WTC11 (cell line): ENCODE results near the gene FKBP5. TPM values are rescaled to one million over a fixed set of nuclear protein-coding genes. Genes with fewer than 3 reads are reported as not detected.

Source experiments
- ATAC-seq: fragments of 200-7000 bp; cut with Tn5 transposase; 2 replicates; pipeline ENCODE4 v1.10.0; 2021; ENCODE audit warnings: mild to moderate bottlenecking, moderate library complexity
- CTCF ChIA-PET: fragments of 300-600 bp; sonication (Branson Sonifier 250); formaldehyde crosslinking; loops from one replicate; lab custom pipeline; 2021; ENCODE audit warnings: antibody characterized with exemption; lab: Charles Lee
- POLR2A ChIA-PET: fragments of 350-600 bp; sonication (Branson Sonifier 250); formaldehyde crosslinking; loops from one replicate; lab custom pipeline; 2021; ENCODE audit warnings: antibody characterized with exemption; lab: Charles Lee
- DNase-seq: peaks from one replicate; pipeline ENCODE4 v3.0.0; 2021; ENCODE audit warnings: low spot score
- H3K27ac Mint-ChIP-seq: 2 replicates; pipeline ENCODE4 v1.8.0; 2021; ENCODE audit warnings: mixed read lengths
- H3K27me3 Mint-ChIP-seq: 2 replicates; pipeline ENCODE4 v1.8.0; 2021; ENCODE audit warnings: low read depth, mild to moderate bottlenecking, moderate library complexity, mixed read lengths
- H3K36me3 Mint-ChIP-seq: 2 replicates; pipeline ENCODE4 v1.8.0; 2021; ENCODE audit warnings: mixed read lengths
- H3K4me1 Mint-ChIP-seq: 2 replicates; pipeline ENCODE4 v1.8.0; 2022; ENCODE audit warnings: mixed read lengths
- H3K4me3 Mint-ChIP-seq: 2 replicates; pipeline ENCODE4 v1.8.0; 2021; ENCODE audit warnings: mild to moderate bottlenecking, moderate library complexity, mixed read lengths
- H3K9me3 Mint-ChIP-seq: 2 replicates; pipeline ENCODE4 v1.8.0; 2021; ENCODE audit warnings: mixed read lengths
- ETV6 ChIP-seq: sonication (generic); formaldehyde crosslinking; IDR thresholded peaks from 2 replicates; pipeline ENCODE4 v1.8.1; 2022; ENCODE audit warnings: mild to moderate bottlenecking, missing genetic modification reagents
- FOXJ3 ChIP-seq: sonication (generic); formaldehyde crosslinking; IDR thresholded peaks from 2 replicates; pipeline ENCODE4 v1.9.0; 2021; ENCODE audit warnings: missing genetic modification reagents, mild to moderate bottlenecking, borderline replicate concordance
- GRHL2 ChIP-seq: fragments of 250-450 bp; sonication (Bioruptor Pico); IDR thresholded peaks from 2 replicates; pipeline ENCODE4 v1.8.0; 2022; ENCODE audit warnings: mild to moderate bottlenecking, moderate library complexity; ENCODE audit not compliant: insufficient replicate concordance, severe bottlenecking
- KAT7 ChIP-seq: sonication (generic); formaldehyde crosslinking; IDR thresholded peaks from 2 replicates; pipeline ENCODE4 v1.8.1; 2023; ENCODE audit warnings: missing genetic modification reagents, mild to moderate bottlenecking, borderline replicate concordance
- NFATC4 ChIP-seq: fragments of 250-450 bp; sonication (Bioruptor Pico); IDR thresholded peaks from 2 replicates; pipeline ENCODE4 v1.9.0; 2021; ENCODE audit warnings: mild to moderate bottlenecking
- NFE2L1 ChIP-seq: sonication (generic); formaldehyde crosslinking; IDR thresholded peaks from 2 replicates; pipeline ENCODE4 v1.8.1; 2023; ENCODE audit warnings: missing genetic modification reagents
- NR3C1 ChIP-seq: sonication (generic); formaldehyde crosslinking; conservative IDR thresholded peaks from 2 replicates; pipeline ENCODE4 v1.8.1; 2023; ENCODE audit warnings: low read depth, mild to moderate bottlenecking, missing genetic modification reagents
- OVOL2 ChIP-seq: fragments of 250-450 bp; sonication (Bioruptor Pico); IDR thresholded peaks from 2 replicates; pipeline ENCODE4 v1.9.0; 2021; ENCODE audit warnings: mild to moderate bottlenecking, borderline replicate concordance
- TEAD1 ChIP-seq: sonication (generic); formaldehyde crosslinking; IDR thresholded peaks from 2 replicates; pipeline ENCODE4 v1.8.0; 2022; ENCODE audit warnings: mild to moderate bottlenecking, missing genetic modification reagents
- TEAD4 ChIP-seq: sonication (generic); formaldehyde crosslinking; IDR thresholded peaks from 2 replicates; pipeline ENCODE4 v1.8.0; 2022; ENCODE audit warnings: mild to moderate bottlenecking, missing genetic modification reagents
- ZNF138 ChIP-seq: sonication (generic); formaldehyde crosslinking; conservative IDR thresholded peaks from 2 replicates; pipeline ENCODE4 v1.8.1; 2022; ENCODE audit warnings: mild to moderate bottlenecking, moderate library complexity, missing genetic modification reagents
- ZNF232 ChIP-seq: sonication (generic); formaldehyde crosslinking; IDR thresholded peaks from 2 replicates; pipeline ENCODE4 v1.8.0; 2022; ENCODE audit warnings: mild to moderate bottlenecking, missing genetic modification reagents
- ZNF671 ChIP-seq: fragments of 250-450 bp; sonication (Bioruptor Pico); IDR thresholded peaks from 2 replicates; pipeline ENCODE4 v1.8.0; 2021; ENCODE audit warnings: mild to moderate bottlenecking
- total RNA-seq: library from RNA; stranded (reverse); gene quantifications from 3 replicates; pipeline ENCODE4 v1.2.3, GENCODE V29; 2021
- TF ChIP-seq, protein P1 (sequence below): sonication (generic); formaldehyde crosslinking; IDR thresholded peaks from 2 replicates; pipeline ENCODE4 v1.8.1; 2023; ENCODE audit warnings: mild to moderate bottlenecking, missing genetic modification reagents
- TF ChIP-seq, protein P2 (sequence below): sonication (generic); formaldehyde crosslinking; IDR thresholded peaks from 2 replicates; pipeline ENCODE4 v1.8.1; 2023; ENCODE audit warnings: mild to moderate bottlenecking, missing genetic modification reagents
- TF ChIP-seq, protein P3 (sequence below): sonication (generic); formaldehyde crosslinking; IDR thresholded peaks from 2 replicates; pipeline ENCODE4 v1.8.0; 2022; ENCODE audit warnings: missing genetic modification reagents
- TF ChIP-seq, protein P4 (sequence below): sonication (generic); formaldehyde crosslinking; IDR thresholded peaks from 2 replicates; pipeline ENCODE4 v1.8.0; 2022; ENCODE audit warnings: mild to moderate bottlenecking, missing genetic modification reagents
- TF ChIP-seq, protein P5 (sequence below): fragments of 250-450 bp; sonication (Bioruptor Pico); IDR thresholded peaks from 2 replicates; pipeline ENCODE4 v1.9.0; 2021; ENCODE audit warnings: mild to moderate bottlenecking, borderline replicate concordance
- TF ChIP-seq, protein P6 (sequence below): sonication (generic); formaldehyde crosslinking; conservative IDR thresholded peaks from 2 replicates; pipeline ENCODE4 v1.8.1; 2022; ENCODE audit warnings: mild to moderate bottlenecking, missing genetic modification reagents
- TF ChIP-seq, protein P7 (sequence below): sonication (generic); formaldehyde crosslinking; IDR thresholded peaks from 2 replicates; pipeline ENCODE4 v1.8.1; 2022; ENCODE audit warnings: mild to moderate bottlenecking, moderate library complexity, missing genetic modification reagents

FKBP5 gene
- total RNA-seq, 1 experiment from 2014 or later, result 27.2 TPM

DNA sequence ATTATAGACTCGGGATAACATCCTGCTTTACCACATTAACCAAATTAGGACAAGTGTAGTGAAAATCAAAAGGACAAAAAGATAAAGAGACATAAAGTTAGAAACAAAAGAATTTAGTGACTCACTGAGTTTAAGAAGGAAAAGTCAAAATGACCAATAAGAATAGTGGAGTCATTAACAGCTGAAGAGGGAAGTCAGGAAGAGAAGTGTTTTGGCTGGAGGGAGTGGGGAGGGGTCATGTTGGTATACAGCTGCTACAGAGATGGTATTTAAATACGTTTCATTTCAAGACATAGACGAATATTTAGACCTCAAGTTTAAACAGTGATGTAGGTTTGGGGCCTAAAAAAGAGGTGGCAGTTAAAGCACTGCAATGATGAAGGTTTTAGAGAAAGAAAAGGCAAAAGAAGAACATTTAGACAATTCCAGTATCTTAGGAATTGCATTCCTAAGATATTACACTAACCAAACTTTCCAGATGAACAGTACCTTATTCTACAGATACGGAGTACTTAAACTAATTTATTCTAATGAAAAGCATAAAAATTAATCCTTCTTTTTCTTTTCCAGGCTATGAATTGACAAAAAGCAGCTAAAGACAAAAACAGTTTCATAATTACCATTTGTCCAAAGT, 10.6 kb downstream of the FKBP5 start:
- ChIA-PET CTCF (interaction anchor here (3.0 kb wide), 1 partner anchor 59 kb away, joined by 9 read pairs; the partner anchor contains the start of gene ARMC12), POLR2A (no interaction called here)
- Mint-ChIP-seq H3K4me1 (peaks cover 25% of the 10 kb centered on the region), H3K9me3 (peaks cover 4% of the 10 kb centered on the region; the same call in 1 of the 2 replicates), H3K27ac (peak overlapping the region; percentile 71), H3K36me3 (peaks cover 8% of the 10 kb centered on the region), H3K27me3 (no peaks in the 10 kb centered on the region; the same call in 1 of the 2 replicates), H3K4me3 (no peak overlapping the region)
- TF ChIP-seq NR3C1 (CRISPR knock-in tag) (no peak), NFE2L1 (CRISPR knock-in tag) (no peak), NFATC4 (no peak), TEAD1 (CRISPR knock-in tag) (no peak), OVOL2 (CRISPR knock-in tag) (no peak), ZNF138 (no peak), KAT7 (CRISPR knock-in tag) (no peak), FOXJ3 (no peak)
- TF ChIP-seq, protein P1, sequence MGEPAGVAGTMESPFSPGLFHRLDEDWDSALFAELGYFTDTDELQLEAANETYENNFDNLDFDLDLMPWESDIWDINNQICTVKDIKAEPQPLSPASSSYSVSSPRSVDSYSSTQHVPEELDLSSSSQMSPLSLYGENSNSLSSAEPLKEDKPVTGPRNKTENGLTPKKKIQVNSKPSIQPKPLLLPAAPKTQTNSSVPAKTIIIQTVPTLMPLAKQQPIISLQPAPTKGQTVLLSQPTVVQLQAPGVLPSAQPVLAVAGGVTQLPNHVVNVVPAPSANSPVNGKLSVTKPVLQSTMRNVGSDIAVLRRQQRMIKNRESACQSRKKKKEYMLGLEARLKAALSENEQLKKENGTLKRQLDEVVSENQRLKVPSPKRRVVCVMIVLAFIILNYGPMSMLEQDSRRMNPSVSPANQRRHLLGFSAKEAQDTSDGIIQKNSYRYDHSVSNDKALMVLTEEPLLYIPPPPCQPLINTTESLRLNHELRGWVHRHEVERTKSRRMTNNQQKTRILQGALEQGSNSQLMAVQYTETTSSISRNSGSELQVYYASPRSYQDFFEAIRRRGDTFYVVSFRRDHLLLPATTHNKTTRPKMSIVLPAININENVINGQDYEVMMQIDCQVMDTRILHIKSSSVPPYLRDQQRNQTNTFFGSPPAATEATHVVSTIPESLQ (CRISPR knock-in tag), result no peak
- TF ChIP-seq, protein P2, sequence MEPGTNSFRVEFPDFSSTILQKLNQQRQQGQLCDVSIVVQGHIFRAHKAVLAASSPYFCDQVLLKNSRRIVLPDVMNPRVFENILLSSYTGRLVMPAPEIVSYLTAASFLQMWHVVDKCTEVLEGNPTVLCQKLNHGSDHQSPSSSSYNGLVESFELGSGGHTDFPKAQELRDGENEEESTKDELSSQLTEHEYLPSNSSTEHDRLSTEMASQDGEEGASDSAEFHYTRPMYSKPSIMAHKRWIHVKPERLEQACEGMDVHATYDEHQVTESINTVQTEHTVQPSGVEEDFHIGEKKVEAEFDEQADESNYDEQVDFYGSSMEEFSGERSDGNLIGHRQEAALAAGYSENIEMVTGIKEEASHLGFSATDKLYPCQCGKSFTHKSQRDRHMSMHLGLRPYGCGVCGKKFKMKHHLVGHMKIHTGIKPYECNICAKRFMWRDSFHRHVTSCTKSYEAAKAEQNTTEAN (CRISPR knock-in tag), result no peak
- DNase-seq, result no peak
- ATAC-seq, result no peak

DNA sequence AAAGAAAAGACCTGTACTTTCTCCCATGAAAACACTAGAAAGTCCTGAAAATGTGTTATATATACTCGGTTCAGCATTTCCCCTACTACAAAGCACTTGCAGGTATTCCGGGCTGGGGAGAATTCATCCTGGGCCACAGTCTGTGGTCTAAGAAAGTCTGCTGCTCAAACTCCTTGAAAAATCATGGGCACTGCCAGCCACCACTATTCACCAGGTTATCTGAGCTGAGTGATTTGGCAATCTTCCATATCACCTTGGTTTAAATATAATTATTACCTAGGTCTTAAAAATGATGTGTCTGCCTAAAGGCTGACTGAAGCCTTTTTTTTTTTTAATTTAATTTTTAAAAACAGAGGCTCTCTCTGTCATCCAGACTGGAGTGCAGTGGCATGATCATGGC, 11.3 kb downstream of the FKBP5 start:
- Mint-ChIP-seq H3K27me3 (no peaks in the 10 kb centered on the region), H3K36me3 (peaks cover 8% of the 10 kb centered on the region), H3K27ac (no peak overlapping the region), H3K9me3 (peaks cover 4% of the 10 kb centered on the region; the same call in 1 of the 2 replicates), H3K4me3 (no peak overlapping the region), H3K4me1 (peaks cover 25% of the 10 kb centered on the region)
- DNase-seq (no peak), ATAC-seq (no peak)
- POLR2A ChIA-PET, result no interaction called here
- TF ChIP-seq, protein P3, sequence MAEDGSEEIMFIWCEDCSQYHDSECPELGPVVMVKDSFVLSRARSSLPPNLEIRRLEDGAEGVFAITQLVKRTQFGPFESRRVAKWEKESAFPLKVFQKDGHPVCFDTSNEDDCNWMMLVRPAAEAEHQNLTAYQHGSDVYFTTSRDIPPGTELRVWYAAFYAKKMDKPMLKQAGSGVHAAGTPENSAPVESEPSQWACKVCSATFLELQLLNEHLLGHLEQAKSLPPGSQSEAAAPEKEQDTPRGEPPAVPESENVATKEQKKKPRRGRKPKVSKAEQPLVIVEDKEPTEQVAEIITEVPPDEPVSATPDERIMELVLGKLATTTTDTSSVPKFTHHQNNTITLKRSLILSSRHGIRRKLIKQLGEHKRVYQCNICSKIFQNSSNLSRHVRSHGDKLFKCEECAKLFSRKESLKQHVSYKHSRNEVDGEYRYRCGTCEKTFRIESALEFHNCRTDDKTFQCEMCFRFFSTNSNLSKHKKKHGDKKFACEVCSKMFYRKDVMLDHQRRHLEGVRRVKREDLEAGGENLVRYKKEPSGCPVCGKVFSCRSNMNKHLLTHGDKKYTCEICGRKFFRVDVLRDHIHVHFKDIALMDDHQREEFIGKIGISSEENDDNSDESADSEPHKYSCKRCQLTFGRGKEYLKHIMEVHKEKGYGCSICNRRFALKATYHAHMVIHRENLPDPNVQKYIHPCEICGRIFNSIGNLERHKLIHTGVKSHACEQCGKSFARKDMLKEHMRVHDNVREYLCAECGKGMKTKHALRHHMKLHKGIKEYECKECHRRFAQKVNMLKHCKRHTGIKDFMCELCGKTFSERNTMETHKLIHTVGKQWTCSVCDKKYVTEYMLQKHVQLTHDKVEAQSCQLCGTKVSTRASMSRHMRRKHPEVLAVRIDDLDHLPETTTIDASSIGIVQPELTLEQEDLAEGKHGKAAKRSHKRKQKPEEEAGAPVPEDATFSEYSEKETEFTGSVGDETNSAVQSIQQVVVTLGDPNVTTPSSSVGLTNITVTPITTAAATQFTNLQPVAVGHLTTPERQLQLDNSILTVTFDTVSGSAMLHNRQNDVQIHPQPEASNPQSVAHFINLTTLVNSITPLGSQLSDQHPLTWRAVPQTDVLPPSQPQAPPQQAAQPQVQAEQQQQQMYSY (CRISPR knock-in tag), result no peak
- no peak for TF ChIP-seq ZNF232 (CRISPR knock-in tag)
- TF ChIP-seq, protein P4, sequence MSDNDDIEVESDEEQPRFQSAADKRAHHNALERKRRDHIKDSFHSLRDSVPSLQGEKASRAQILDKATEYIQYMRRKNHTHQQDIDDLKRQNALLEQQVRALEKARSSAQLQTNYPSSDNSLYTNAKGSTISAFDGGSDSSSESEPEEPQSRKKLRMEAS, result no peak
- TF ChIP-seq, protein P5, sequence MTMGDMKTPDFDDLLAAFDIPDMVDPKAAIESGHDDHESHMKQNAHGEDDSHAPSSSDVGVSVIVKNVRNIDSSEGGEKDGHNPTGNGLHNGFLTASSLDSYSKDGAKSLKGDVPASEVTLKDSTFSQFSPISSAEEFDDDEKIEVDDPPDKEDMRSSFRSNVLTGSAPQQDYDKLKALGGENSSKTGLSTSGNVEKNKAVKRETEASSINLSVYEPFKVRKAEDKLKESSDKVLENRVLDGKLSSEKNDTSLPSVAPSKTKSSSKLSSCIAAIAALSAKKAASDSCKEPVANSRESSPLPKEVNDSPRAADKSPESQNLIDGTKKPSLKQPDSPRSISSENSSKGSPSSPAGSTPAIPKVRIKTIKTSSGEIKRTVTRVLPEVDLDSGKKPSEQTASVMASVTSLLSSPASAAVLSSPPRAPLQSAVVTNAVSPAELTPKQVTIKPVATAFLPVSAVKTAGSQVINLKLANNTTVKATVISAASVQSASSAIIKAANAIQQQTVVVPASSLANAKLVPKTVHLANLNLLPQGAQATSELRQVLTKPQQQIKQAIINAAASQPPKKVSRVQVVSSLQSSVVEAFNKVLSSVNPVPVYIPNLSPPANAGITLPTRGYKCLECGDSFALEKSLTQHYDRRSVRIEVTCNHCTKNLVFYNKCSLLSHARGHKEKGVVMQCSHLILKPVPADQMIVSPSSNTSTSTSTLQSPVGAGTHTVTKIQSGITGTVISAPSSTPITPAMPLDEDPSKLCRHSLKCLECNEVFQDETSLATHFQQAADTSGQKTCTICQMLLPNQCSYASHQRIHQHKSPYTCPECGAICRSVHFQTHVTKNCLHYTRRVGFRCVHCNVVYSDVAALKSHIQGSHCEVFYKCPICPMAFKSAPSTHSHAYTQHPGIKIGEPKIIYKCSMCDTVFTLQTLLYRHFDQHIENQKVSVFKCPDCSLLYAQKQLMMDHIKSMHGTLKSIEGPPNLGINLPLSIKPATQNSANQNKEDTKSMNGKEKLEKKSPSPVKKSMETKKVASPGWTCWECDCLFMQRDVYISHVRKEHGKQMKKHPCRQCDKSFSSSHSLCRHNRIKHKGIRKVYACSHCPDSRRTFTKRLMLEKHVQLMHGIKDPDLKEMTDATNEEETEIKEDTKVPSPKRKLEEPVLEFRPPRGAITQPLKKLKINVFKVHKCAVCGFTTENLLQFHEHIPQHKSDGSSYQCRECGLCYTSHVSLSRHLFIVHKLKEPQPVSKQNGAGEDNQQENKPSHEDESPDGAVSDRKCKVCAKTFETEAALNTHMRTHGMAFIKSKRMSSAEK (CRISPR knock-in tag), result no peak
- TF ChIP-seq, protein P6, sequence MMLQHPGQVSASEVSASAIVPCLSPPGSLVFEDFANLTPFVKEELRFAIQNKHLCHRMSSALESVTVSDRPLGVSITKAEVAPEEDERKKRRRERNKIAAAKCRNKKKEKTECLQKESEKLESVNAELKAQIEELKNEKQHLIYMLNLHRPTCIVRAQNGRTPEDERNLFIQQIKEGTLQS, result no peak
- TF ChIP-seq, protein P7, sequence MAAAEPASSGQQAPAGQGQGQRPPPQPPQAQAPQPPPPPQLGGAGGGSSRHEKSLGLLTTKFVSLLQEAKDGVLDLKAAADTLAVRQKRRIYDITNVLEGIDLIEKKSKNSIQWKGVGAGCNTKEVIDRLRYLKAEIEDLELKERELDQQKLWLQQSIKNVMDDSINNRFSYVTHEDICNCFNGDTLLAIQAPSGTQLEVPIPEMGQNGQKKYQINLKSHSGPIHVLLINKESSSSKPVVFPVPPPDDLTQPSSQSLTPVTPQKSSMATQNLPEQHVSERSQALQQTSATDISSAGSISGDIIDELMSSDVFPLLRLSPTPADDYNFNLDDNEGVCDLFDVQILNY (CRISPR knock-in tag), result no peak
- no peak for TF ChIP-seq ZNF671
- TF ChIP-seq NFATC4, result no peak
- no peak for TF ChIP-seq KAT7 (CRISPR knock-in tag)
- TF ChIP-seq ETV6, result no peak
- no peak for TF ChIP-seq GRHL2
- TF ChIP-seq FOXJ3, result no peak
- no peak for TF ChIP-seq TEAD4 (CRISPR knock-in tag)
- CTCF ChIA-PET, result interaction anchor here (3.0 kb wide), 1 partner anchor 59 kb away, joined by 9 read pairs; the partner anchor contains the start of gene ARMC12
